Stimulated activated CD4-positive, alpha-beta T cell treated with anti-CD3 and anti-CD28 coated beads, Interleukin-2, amount 100 ng/mL, for 4 hours (primary cell): Measurements from ENCODE around the gene KCNS3.

Experiments
- DNase-seq: peaks from one replicate; pipeline ENCODE4 v3.0.0-alpha.2; 2020; ENCODE audit warnings: low read depth

Gene KCNS3, protein sequence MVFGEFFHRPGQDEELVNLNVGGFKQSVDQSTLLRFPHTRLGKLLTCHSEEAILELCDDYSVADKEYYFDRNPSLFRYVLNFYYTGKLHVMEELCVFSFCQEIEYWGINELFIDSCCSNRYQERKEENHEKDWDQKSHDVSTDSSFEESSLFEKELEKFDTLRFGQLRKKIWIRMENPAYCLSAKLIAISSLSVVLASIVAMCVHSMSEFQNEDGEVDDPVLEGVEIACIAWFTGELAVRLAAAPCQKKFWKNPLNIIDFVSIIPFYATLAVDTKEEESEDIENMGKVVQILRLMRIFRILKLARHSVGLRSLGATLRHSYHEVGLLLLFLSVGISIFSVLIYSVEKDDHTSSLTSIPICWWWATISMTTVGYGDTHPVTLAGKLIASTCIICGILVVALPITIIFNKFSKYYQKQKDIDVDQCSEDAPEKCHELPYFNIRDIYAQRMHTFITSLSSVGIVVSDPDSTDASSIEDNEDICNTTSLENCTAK

GRCh38 chr2:17878281-17879136 is at the start of gene KCNS3:
TSS of gene KCNS3 (plus strand) at chr2:17878667. CDS start at chr2:17931009, 52,342 bp downstream.
- DNase-seq, result no peak

DNA sequence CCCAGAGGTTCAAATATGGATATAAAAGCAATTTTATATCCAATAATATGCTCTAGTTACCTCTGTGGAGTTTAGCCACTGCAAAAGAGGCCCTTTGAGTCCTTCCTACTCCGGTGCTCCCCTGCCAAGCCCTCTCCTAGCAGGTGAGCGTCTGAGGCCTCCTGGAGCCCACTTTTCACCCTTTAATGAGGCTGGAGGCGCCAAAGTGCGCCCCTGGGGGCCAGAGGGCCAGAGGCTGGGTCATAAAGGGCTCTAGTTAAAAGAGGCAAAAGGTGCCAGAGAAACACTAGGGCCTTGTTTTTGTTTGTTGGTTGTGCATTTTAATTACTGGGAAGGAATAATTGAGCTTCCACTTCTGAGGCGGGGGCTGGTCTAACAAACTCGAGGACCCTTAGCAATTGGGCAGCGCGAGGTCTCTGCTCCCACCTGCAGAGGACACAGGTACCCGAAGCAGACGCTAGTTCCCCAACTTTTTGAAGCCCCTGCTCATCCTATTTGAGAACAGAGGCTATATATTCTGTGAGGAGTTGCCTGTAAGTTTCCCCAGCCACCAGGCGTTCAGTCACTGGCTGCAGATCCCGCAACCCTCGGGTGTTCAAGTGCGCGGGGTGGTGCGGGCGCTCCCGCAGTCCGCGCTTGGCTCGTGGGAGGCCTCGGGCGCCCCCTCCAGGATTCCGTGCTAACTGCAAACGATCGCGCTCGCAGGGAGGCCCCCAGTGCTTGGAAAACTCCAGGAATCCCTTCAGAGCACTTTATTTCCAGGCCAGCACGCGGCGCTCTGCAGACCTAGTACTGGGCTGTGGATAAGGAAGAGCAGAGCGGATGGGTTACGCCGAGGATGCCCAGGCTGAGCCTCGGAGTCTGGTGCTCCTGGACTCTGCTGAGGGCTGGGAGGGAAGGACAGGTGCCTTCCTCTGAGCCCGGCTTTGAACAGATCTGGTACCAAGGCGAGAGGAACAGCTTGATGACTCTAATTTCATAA is 48.1 kb upstream of the KCNS3 start:
- DNase-seq, result no peak

DNA sequence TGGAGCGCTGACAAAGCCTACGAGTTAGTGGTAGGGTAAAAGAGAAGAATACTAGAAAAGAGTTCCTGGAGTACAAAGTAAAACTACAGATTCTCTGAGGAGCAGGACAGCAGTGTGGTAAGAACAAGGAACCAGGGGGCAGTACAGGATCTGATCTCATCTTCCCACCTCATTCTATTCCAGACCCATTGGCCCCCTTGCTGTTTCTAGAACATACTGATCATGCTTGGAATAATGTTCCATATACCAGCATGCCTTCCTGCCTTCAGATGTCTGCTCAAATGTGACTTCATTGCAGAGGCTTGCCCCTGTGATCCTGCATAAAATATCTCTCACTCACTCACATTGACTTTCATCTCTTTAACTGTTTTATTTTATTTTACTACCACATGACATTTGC is 43.0 kb upstream of the KCNS3 start:
- no peak for DNase-seq

- DNase-seq, result no peak
Observed at GRCh38 chr2:17839959-17840358, 38.5 kb upstream of the KCNS3 start.

DNA sequence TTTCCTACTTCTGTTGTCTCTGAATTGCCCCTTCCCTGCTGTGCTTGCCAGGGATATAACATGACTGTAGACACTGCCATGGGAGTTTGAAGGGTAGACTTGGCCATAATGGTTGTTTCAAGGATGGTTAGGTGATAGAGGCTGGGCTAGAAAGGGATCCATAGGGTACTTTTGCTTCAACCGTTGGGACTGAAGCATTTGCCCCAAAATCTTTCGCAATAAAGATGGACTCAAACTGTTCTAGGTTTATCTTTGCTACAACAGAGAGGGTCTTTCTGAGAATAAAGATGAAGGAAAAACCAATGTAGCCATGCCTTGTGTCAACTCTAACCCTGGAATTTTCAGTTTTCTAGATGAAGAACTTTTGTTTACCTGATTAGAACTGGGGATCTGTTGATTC is 35.0 kb upstream of the KCNS3 start:
- no peak for DNase-seq

- DNase-seq, result no peak
Observed at GRCh38 chr2:17845806-17846205, 32.7 kb upstream of the KCNS3 start.

DNA sequence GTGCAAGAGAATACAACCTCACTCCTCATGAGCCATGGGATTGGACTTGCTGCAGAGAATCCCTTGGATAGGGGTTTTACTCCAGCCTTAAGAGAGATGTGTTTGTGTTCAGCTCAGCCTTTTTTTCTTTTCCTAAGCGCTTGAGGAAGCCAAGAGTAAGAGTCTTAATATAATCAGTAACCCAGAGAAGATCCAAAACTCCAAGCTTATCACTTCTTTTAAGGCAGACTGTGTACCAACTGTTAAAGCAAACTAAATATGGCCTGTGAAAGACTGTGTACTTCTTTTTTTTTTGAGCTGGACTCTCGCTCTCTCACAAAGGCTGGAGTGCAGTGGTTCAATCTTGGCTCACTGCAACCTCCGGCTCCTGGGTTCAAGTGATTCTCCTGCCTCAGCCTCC is 31.8 kb upstream of the KCNS3 start:
- DNase-seq, result no peak

- no peak for DNase-seq
Observed at GRCh38 chr2:17847236-17847635, 31.2 kb upstream of the KCNS3 start.

GRCh38 chr2:17849275-17849674 is 29.2 kb upstream of the KCNS3 start:
- DNase-seq, result no peak

DNA sequence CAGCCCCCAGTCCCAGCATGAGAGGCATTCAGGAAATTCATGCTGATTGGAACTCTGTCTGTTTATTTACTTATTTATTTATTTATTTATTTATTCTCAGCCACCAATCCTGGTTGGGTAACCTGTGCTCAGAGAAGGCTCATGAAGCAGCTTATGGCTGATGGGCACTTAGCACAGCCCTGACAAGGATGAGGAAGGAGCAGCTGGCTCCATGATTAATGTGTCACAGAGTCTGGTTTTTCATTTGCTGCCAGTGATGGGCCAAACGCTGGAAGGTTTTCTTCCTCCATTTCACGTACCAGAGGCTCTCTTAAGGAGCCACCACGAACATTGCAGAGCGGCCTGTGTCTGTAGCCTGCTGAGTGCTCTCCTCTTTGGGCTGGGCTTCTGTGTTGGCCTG is 28.3 kb upstream of the KCNS3 start:
- no peak for DNase-seq

- DNase-seq, result no peak
Observed at GRCh38 chr2:17851731-17852585, 26.5 kb upstream of the KCNS3 start.

DNA sequence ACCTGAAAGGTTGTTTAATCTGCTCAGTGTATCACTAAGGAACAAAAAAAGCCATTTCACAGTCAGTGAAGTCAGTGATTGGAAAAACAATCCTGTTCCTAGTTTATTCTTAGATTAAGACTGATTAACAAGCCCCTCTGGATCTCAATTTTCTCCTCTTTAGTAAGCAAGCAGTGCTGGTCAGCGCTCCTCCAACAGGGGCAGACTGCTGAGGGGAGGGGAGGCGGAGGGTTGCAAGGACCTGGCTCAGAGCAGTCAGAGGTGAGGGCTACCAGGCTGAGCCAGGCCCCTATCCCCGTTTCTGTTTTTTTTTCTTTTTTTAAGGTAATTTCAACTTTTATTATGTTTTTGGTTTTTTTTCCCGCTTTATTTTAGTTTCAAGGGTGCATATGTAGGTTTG is 24.7 kb upstream of the KCNS3 start:
- no peak for DNase-seq

DNA sequence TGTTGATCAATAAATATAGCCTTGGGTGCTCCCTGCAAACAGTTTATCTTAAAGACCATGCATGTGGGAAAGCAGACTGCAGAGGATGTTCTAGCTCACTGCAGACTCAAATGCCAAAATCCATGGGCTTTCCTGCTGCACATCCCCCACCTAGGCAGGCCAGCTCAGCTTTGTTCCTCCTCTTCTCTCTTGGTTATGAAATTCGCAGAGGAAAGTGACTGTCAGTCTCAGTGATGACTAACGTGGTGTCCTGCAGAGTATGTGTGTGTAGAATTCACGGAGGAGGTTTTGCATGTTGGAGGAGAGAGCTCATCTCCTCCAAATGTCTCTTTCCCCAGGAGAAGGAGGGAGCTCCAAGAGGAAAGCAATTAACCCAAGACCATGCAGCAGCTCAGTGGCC is 21.4 kb upstream of the KCNS3 start:
- DNase-seq, result no peak

GRCh38 chr2:17858064-17858463 is 20.4 kb upstream of the KCNS3 start:
- no peak for DNase-seq

DNA sequence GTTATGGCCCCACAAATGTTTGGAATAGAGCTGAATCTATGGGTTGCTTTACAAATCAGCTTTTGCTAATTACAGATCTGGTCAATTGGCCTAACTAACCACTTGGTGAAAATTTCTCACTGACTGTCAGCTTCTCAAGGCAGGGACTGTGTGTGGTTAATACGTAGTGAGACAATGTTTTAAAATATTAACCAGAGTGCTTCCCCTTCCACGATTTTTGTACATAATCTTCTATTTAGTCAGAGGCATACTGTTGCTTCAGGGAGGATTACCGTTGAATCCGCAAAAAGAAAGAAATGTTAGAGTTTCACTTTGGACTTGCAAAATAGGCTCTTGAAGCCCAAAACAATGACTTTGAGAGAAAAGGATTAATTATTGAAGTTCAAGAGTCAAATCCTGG is 14.9 kb upstream of the KCNS3 start:
- DNase-seq, result no peak

- no peak for DNase-seq
Observed at GRCh38 chr2:17864676-17865075, 13.8 kb upstream of the KCNS3 start.

DNA sequence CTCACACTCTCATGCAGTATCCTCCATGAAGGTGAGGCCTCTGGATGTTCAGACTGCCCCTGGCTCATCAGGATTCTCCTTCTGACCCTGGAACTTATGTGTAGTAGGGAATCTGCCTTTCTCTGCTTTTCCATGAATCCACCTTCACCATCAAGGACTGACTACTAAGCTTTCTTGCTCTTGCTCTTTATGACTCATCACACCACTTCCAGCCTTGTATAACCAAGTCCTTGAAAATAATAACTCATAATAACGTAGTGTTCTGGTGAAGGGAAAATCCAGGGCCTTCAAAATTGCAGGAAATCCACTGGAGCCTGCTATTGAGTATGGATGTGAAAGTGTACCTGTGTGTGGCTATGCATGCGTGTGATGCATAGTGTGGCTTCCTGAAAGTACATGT is 11.3 kb upstream of the KCNS3 start:
- DNase-seq, result no peak

GRCh38 chr2:17869128-17869527 is 9.3 kb upstream of the KCNS3 start:
- no peak for DNase-seq

GRCh38 chr2:17871639-17872038 is 6.8 kb upstream of the KCNS3 start:
- DNase-seq, result no peak

- DNase-seq, result no peak
Observed at GRCh38 chr2:17873021-17873420, 5.4 kb upstream of the KCNS3 start.

- DNase-seq, result no peak
Observed at GRCh38 chr2:17876590-17876989, 1.9 kb upstream of the KCNS3 start.
